GM23338 (cell line): ENCODE measurements around the gene RIC1. TPM values are rescaled to one million over a fixed set of nuclear protein-coding genes. Genes with fewer than 3 reads are reported as not detected.

Source experiments
- ATAC-seq: fragments of 200-7000 bp; cut with Tn5 transposase; 3 replicates; pipeline ENCODE4 v1.9.1; 2020
- DNase-seq: peaks from one replicate; pipeline ENCODE4 v3.0.0-alpha.2; 2015; ENCODE audit warnings: low spot score
- H2AFZ ChIP-seq: fragments of 200-600 bp; sonication (generic); 2 replicates; pipeline ENCODE4 v1.8.0; 2016; ENCODE audit warnings: antibody characterized with exemption, mild to moderate bottlenecking, moderate library complexity
- H3F3A ChIP-seq: fragments of 200-600 bp; sonication (generic); replicated peaks from 2 replicates; pipeline ENCODE4 v1.8.0; 2017; ENCODE audit warnings: antibody characterized with exemption, mixed run types, low read depth
- H3K27ac ChIP-seq: fragments of 200-600 bp; sonication (generic); 2 replicates; pipeline ENCODE4 v1.6.1; 2016; ENCODE audit warnings: low read depth
- H3K27me3 ChIP-seq: fragments of 200-600 bp; sonication (generic); 2 replicates; pipeline ENCODE4 v1.8.0; 2016; ENCODE audit warnings: mild to moderate bottlenecking, mixed run types, moderate library complexity; ENCODE audit not compliant: insufficient read depth
- H3K36me3 ChIP-seq: fragments of 200-600 bp; sonication (generic); 2 replicates; pipeline ENCODE4 v1.8.0; 2016; ENCODE audit warnings: mild to moderate bottlenecking; ENCODE audit not compliant: insufficient read depth
- H3K4me1 ChIP-seq: fragments of 200-600 bp; sonication (generic); 2 replicates; pipeline ENCODE4 v1.8.0; 2016; ENCODE audit warnings: mild to moderate bottlenecking, moderate library complexity; ENCODE audit not compliant: insufficient read depth
- H3K4me2 ChIP-seq: fragments of 200-600 bp; sonication (generic); 2 replicates; pipeline ENCODE4 v1.7.1; 2017; ENCODE audit warnings: mixed run types
- H3K4me3 ChIP-seq: fragments of 200-600 bp; sonication (generic); 2 replicates; pipeline ENCODE4 v1.6.1; 2016; ENCODE audit warnings: mixed run types
- H3K79me2 ChIP-seq: fragments of 200-600 bp; sonication (generic); replicated peaks from 2 replicates; pipeline ENCODE4 v1.8.0; 2017; ENCODE audit warnings: mild to moderate bottlenecking; ENCODE audit not compliant: insufficient read depth
- H3K9me2 ChIP-seq: fragments of 200-600 bp; sonication (generic); 2 replicates; pipeline ENCODE4 v1.8.0; 2017; ENCODE audit not compliant: insufficient read depth
- H4K20me1 ChIP-seq: fragments of 200-600 bp; sonication (generic); replicated peaks from 2 replicates; pipeline ENCODE4 v1.8.0; 2017; ENCODE audit warnings: mild to moderate bottlenecking; ENCODE audit not compliant: insufficient read depth
- H3K27ac Mint-ChIP-seq: 2 replicates; pipeline ENCODE4 v1.8.0; 2020; ENCODE audit warnings: inconsistent platforms, mild to moderate bottlenecking, moderate library complexity, mixed read lengths
- H3K27me3 Mint-ChIP-seq: 3 replicates; pipeline ENCODE4 v1.8.0; 2022; ENCODE audit warnings: low read depth, mild to moderate bottlenecking, moderate library complexity, mixed read lengths, inconsistent platforms; ENCODE audit not compliant: insufficient read depth, poor library complexity
- H3K36me3 Mint-ChIP-seq: 3 replicates; pipeline ENCODE4 v1.8.0; 2021; ENCODE audit warnings: low read depth, mild to moderate bottlenecking, inconsistent platforms, moderate library complexity, mixed read lengths
- H3K4me1 Mint-ChIP-seq: 3 replicates; pipeline ENCODE4 v1.8.0; 2020; ENCODE audit warnings: mild to moderate bottlenecking, inconsistent platforms, mixed read lengths
- H3K4me3 Mint-ChIP-seq: 3 replicates; pipeline ENCODE4 v1.8.0; 2021; ENCODE audit warnings: moderate library complexity, mild to moderate bottlenecking, inconsistent platforms, mixed read lengths
- H3K9me3 Mint-ChIP-seq: 3 replicates; pipeline ENCODE4 v1.8.0; 2020; ENCODE audit warnings: moderate library complexity, mild to moderate bottlenecking, inconsistent platforms, mixed read lengths
- CREB1 ChIP-seq: fragments of 250-450 bp; sonication (Bioruptor Pico); IDR thresholded peaks from 2 replicates; pipeline ENCODE4 v1.5.0; 2020; ENCODE audit warnings: low read depth, mild to moderate bottlenecking, moderate library complexity
- EZH2phosphoT487 ChIP-seq: fragments of 200-600 bp; sonication (generic); IDR thresholded peaks from one replicate; pipeline ENCODE4 v1.8.1; 2018; ENCODE audit warnings: antibody characterized with exemption; ENCODE audit not compliant: unreplicated experiment
- JUNB ChIP-seq: IDR thresholded peaks from one replicate; pipeline ENCODE4 v1.6.1; 2016; ENCODE audit warnings: antibody characterized with exemption; ENCODE audit not compliant: unreplicated experiment
- POLR2AphosphoS5 ChIP-seq: IDR thresholded peaks from 2 replicates; pipeline ENCODE4 v1.6.1; 2016; ENCODE audit warnings: antibody characterized with exemption, low read depth
- REST ChIP-seq: IDR thresholded peaks from one replicate; pipeline ENCODE4 v1.6.1; 2018; ENCODE audit warnings: antibody characterized with exemption; ENCODE audit not compliant: unreplicated experiment
- STAT1 ChIP-seq: IDR thresholded peaks from one replicate; pipeline ENCODE4 v1.6.1; 2016; ENCODE audit warnings: antibody characterized with exemption; ENCODE audit not compliant: unreplicated experiment
- ZNF114 ChIP-seq: fragments of 250-450 bp; sonication (Bioruptor Pico); IDR thresholded peaks from 2 replicates; pipeline ENCODE4 v1.5.0; 2020; ENCODE audit warnings: mild to moderate bottlenecking, moderate library complexity
- polyA plus RNA-seq: library from polyadenylated mRNA; unstranded; fragments of >200 nt; fragmentation: Nextera tagmentation; extraction: Ambion mirVana; gene quantifications from 2 replicates; pipeline ENCODE4 v1.2.1, GENCODE V29; 2016
- total RNA-seq: library from RNA; depleted of rRNA; stranded (reverse); fragments of >200 nt; shearing (Covaris generic); gene quantifications from 2 replicates; pipeline ENCODE4 v1.2.3, GENCODE V29; 2014
- TF ChIP-seq, protein P1 (sequence below): fragments of 250-450 bp; sonication (Bioruptor Pico); IDR thresholded peaks from 2 replicates; pipeline ENCODE4 v1.5.0; 2020; ENCODE audit warnings: mild to moderate bottlenecking, moderate library complexity
- TF ChIP-seq, protein P2 (sequence below): IDR thresholded peaks from 2 replicates; pipeline ENCODE4 v1.6.1; 2016; ENCODE audit warnings: antibody characterized with exemption

The RIC1 gene
- total and polyA plus RNA-seq, 2 experiments from 2014 or later = 7.8 to 34.9 TPM

- TF ChIP-seq, protein P1, sequence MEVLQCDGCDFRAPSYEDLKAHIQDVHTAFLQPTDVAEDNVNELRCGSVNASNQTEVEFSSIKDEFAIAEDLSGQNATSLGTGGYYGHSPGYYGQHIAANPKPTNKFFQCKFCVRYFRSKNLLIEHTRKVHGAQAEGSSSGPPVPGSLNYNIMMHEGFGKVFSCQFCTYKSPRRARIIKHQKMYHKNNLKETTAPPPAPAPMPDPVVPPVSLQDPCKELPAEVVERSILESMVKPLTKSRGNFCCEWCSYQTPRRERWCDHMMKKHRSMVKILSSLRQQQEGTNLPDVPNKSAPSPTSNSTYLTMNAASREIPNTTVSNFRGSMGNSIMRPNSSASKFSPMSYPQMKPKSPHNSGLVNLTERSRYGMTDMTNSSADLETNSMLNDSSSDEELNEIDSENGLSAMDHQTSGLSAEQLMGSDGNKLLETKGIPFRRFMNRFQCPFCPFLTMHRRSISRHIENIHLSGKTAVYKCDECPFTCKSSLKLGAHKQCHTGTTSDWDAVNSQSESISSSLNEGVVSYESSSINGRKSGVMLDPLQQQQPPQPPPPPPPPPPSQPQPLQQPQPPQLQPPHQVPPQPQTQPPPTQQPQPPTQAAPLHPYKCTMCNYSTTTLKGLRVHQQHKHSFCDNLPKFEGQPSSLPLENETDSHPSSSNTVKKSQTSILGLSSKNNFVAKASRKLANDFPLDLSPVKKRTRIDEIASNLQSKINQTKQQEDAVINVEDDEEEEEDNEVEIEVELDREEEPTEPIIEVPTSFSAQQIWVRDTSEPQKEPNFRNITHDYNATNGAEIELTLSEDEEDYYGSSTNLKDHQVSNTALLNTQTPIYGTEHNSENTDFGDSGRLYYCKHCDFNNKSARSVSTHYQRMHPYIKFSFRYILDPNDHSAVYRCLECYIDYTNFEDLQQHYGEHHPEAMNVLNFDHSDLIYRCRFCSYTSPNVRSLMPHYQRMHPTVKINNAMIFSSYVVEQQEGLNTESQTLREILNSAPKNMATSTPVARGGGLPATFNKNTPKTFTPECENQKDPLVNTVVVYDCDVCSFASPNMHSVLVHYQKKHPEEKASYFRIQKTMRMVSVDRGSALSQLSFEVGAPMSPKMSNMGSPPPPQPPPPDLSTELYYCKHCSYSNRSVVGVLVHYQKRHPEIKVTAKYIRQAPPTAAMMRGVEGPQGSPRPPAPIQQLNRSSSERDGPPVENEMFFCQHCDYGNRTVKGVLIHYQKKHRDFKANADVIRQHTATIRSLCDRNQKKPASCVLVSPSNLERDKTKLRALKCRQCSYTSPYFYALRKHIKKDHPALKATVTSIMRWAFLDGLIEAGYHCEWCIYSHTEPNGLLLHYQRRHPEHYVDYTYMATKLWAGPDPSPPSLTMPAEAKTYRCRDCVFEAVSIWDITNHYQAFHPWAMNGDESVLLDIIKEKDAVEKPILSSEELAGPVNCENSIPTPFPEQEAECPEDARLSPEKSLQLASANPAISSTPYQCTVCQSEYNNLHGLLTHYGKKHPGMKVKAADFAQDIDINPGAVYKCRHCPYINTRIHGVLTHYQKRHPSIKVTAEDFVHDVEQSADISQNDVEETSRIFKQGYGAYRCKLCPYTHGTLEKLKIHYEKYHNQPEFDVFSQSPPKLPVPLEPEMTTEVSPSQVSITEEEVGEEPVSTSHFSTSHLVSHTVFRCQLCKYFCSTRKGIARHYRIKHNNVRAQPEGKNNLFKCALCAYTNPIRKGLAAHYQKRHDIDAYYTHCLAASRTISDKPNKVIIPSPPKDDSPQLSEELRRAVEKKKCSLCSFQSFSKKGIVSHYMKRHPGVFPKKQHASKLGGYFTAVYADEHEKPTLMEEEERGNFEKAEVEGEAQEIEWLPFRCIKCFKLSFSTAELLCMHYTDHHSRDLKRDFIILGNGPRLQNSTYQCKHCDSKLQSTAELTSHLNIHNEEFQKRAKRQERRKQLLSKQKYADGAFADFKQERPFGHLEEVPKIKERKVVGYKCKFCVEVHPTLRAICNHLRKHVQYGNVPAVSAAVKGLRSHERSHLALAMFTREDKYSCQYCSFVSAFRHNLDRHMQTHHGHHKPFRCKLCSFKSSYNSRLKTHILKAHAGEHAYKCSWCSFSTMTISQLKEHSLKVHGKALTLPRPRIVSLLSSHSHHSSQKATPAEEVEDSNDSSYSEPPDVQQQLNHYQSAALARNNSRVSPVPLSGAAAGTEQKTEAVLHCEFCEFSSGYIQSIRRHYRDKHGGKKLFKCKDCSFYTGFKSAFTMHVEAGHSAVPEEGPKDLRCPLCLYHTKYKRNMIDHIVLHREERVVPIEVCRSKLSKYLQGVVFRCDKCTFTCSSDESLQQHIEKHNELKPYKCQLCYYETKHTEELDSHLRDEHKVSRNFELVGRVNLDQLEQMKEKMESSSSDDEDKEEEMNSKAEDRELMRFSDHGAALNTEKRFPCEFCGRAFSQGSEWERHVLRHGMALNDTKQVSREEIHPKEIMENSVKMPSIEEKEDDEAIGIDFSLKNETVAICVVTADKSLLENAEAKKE = no peak
- TF ChIP-seq ZNF114 (CRISPR knock-in tag) = no peak
- TF ChIP-seq EZH2phosphoT487 = no peak
- TF ChIP-seq STAT1 = no peak
Measured at GRCh38 chr9:5786370-5787127, 157.6 kb downstream of the RIC1 start (continued).

GRCh38 chr9:5787220-5787619, 158.3 kb downstream of the RIC1 start:
- H3K36me3 ChIP-seq = peaks cover 3% of the 10 kb centered on the region; the same call in 1 of the 2 replicates
- H3K4me2 ChIP-seq = no peak overlapping the region
- no peak overlapping the region for H3K27ac ChIP-seq
- no peak overlapping the region for H3K4me3 Mint-ChIP-seq
- peaks cover 8% of the 10 kb centered on the region for H3K4me1 Mint-ChIP-seq
- ATAC-seq = no peak
- H3K4me3 ChIP-seq = no peak overlapping the region
- H3K27ac Mint-ChIP-seq = no peak overlapping the region
- H3K27me3 ChIP-seq = no peaks in the 10 kb centered on the region
- H2AFZ ChIP-seq = no peak overlapping the region
- peaks cover 18% of the 10 kb centered on the region for H3K9me3 Mint-ChIP-seq
- peaks cover 3% of the 10 kb centered on the region for H3K27me3 Mint-ChIP-seq
- DNase-seq = no peak
- no peaks in the 10 kb centered on the region for H3K9me2 ChIP-seq
- H3F3A ChIP-seq = no peaks in the 10 kb centered on the region
- H4K20me1 ChIP-seq = no peaks in the 10 kb centered on the region
- peaks cover 28% of the 10 kb centered on the region for H3K36me3 Mint-ChIP-seq
- H3K79me2 ChIP-seq = 0 out of 2 replicates have a peak, but pooled peaks cover 5% of the 10 kb centered on the region
- no peaks in the 10 kb centered on the region for H3K4me1 ChIP-seq
- TF ChIP-seq STAT1 (no peak), CREB1 (CRISPR knock-in tag) (no peak), EZH2phosphoT487 (no peak), REST (no peak), POLR2AphosphoS5 (no peak), JUNB (no peak)
- TF ChIP-seq, protein P2, sequence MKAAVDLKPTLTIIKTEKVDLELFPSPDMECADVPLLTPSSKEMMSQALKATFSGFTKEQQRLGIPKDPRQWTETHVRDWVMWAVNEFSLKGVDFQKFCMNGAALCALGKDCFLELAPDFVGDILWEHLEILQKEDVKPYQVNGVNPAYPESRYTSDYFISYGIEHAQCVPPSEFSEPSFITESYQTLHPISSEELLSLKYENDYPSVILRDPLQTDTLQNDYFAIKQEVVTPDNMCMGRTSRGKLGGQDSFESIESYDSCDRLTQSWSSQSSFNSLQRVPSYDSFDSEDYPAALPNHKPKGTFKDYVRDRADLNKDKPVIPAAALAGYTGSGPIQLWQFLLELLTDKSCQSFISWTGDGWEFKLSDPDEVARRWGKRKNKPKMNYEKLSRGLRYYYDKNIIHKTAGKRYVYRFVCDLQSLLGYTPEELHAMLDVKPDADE = no peak
